Smooth muscle cell (in vitro differentiated cells): ENCODE data around the gene NEK1. TPM values are rescaled to one million over a fixed set of nuclear protein-coding genes. Genes with fewer than 3 reads are reported as not detected.

Source experiments
- DNase-seq: peaks from one replicate; lab custom pipeline; 2025; ENCODE audit not compliant: unreplicated experiment; lab: John Stamatoyannopoulos, UW
- H2AFZ ChIP-seq: fragments of 200-600 bp; sonication (generic); 2 replicates; pipeline ENCODE4 v1.6.0; 2016; ENCODE audit warnings: antibody characterized with exemption, low read depth, mild to moderate bottlenecking
- H3F3A ChIP-seq: fragments of 200-600 bp; sonication (generic); 2 replicates; pipeline ENCODE4 v1.6.0; 2017; ENCODE audit warnings: antibody characterized with exemption, low read depth
- H3K27ac ChIP-seq: fragments of 200-600 bp; sonication (generic); 2 replicates; pipeline ENCODE4 v1.5.1; 2016; ENCODE audit warnings: low read depth, mild to moderate bottlenecking
- H3K27me3 ChIP-seq: fragments of 200-600 bp; sonication (generic); 2 replicates; pipeline ENCODE4 v1.6.1; 2016; ENCODE audit warnings: low read depth, mild to moderate bottlenecking
- H3K36me3 ChIP-seq: fragments of 200-600 bp; sonication (generic); 2 replicates; pipeline ENCODE4 v1.5.1; 2016; ENCODE audit warnings: low read depth
- H3K4me1 ChIP-seq: fragments of 200-600 bp; sonication (generic); 2 replicates; pipeline ENCODE4 v1.5.1; 2016; ENCODE audit warnings: low read depth
- H3K4me2 ChIP-seq: fragments of 200-600 bp; sonication (generic); 2 replicates; pipeline ENCODE4 v1.6.0; 2016; ENCODE audit warnings: mild to moderate bottlenecking
- H3K4me3 ChIP-seq: fragments of 200-600 bp; sonication (generic); 2 replicates; pipeline ENCODE4 v1.5.1; 2016; ENCODE audit warnings: mild to moderate bottlenecking
- H3K79me2 ChIP-seq: fragments of 200-600 bp; sonication (generic); 2 replicates; pipeline ENCODE4 v1.6.0; 2016; ENCODE audit warnings: low read depth, mild to moderate bottlenecking
- H3K9ac ChIP-seq: fragments of 200-600 bp; sonication (generic); 2 replicates; pipeline ENCODE4 v1.6.0; 2016; ENCODE audit warnings: low read depth
- H3K9me3 ChIP-seq: fragments of 200-600 bp; sonication (generic); replicated peaks from 2 replicates; pipeline ENCODE4 v1.5.1; 2016; ENCODE audit warnings: low read depth
- H4K20me1 ChIP-seq: fragments of 200-600 bp; sonication (generic); 2 replicates; pipeline ENCODE4 v1.6.0; 2016; ENCODE audit warnings: low read depth
- CTCF ChIP-seq: fragments of 200-600 bp; sonication (generic); IDR thresholded peaks from 2 replicates; pipeline ENCODE4 v1.5.1; 2017; ENCODE audit warnings: borderline replicate concordance, mild to moderate bottlenecking, antibody characterized with exemption; ENCODE audit not compliant: insufficient read depth, poor library complexity, severe bottlenecking
- WGBS: methylation state at CpG from one replicate; pipeline ENCODE4 v1.1.7; 2016; ENCODE audit warnings: low lambda C conversion rate; 5-methylcytosine and 5-hydroxymethylcytosine counted together
- polyA plus RNA-seq: library from polyadenylated mRNA; unstranded; fragments of >200 nt; fragmentation: Nextera tagmentation; extraction: Ambion mirVana; gene quantifications from 2 replicates; pipeline ENCODE4 v1.2.1, GENCODE V29; 2016
- total RNA-seq: library from RNA; depleted of rRNA; stranded (reverse); fragments of >200 nt; gene quantifications from 2 replicates; pipeline ENCODE4 v1.2.3, GENCODE V29; 2014

Gene NEK1
- total and polyA plus RNA-seq, 2 experiments from 2014 or later = 10.5 to 11.8 TPM

GRCh38 chr4:169385376-169385775 is 227.0 kb downstream of the NEK1 start:
- H3K4me3 ChIP-seq = no peak overlapping the region
- H3K79me2 ChIP-seq = no peaks in the 10 kb centered on the region
- DNase-seq = no peak
- H3K4me2 ChIP-seq = no peak overlapping the region
- no peaks in the 10 kb centered on the region for H3K4me1 ChIP-seq
- H3K27ac ChIP-seq = no peak overlapping the region
- H3K27me3 ChIP-seq = no peaks in the 10 kb centered on the region
- no peak overlapping the region for H2AFZ ChIP-seq
- 40% methylated on average over 3 of the region's 3 CpGs for WGBS
- no peaks in the 10 kb centered on the region for H3F3A ChIP-seq
- H3K9ac ChIP-seq = no peak overlapping the region
- H3K9me3 ChIP-seq = peaks cover 3% of the 10 kb centered on the region
- no peak for TF ChIP-seq CTCF
- H3K36me3 ChIP-seq = no peaks in the 10 kb centered on the region
- H4K20me1 ChIP-seq = no peaks in the 10 kb centered on the region

GRCh38 chr4:169384779-169385178 is 227.6 kb downstream of the NEK1 start:
- WGBS = 93% methylated on average over 3 of the region's 3 CpGs
- DNase-seq = no peak

GRCh38 chr4:169383724-169384123 is 228.7 kb downstream of the NEK1 start:
- no peak for DNase-seq
- Histone ChIP-seq H3K79me2 (no peaks in the 10 kb centered on the region), H3K4me1 (no peaks in the 10 kb centered on the region), H3F3A (no peaks in the 10 kb centered on the region), H3K9me3 (peaks cover 3% of the 10 kb centered on the region), H3K4me2 (no peak overlapping the region), H3K9ac (no peak overlapping the region), H3K27me3 (no peaks in the 10 kb centered on the region), H3K36me3 (no peaks in the 10 kb centered on the region), H3K4me3 (no peak overlapping the region), H4K20me1 (no peaks in the 10 kb centered on the region), H3K27ac (no peak overlapping the region), H2AFZ (no peak overlapping the region)
- TF ChIP-seq CTCF = no peak
- WGBS = 76% methylated on average over 3 of the region's 3 CpGs

More at GRCh38 chr4:169384779-169385178, 227.6 kb downstream of the NEK1 start:
- H3K4me1 ChIP-seq = no peaks in the 10 kb centered on the region
- no peak overlapping the region for H2AFZ ChIP-seq
- TF ChIP-seq CTCF = no peak
- H3K27me3 ChIP-seq = no peaks in the 10 kb centered on the region
- H3K9me3 ChIP-seq = peaks cover 3% of the 10 kb centered on the region
- H3K4me3 ChIP-seq = no peak overlapping the region
- H3K79me2 ChIP-seq = no peaks in the 10 kb centered on the region
- no peaks in the 10 kb centered on the region for H4K20me1 ChIP-seq
- H3K4me2 ChIP-seq = no peak overlapping the region
- H3F3A ChIP-seq = no peaks in the 10 kb centered on the region
- no peaks in the 10 kb centered on the region for H3K36me3 ChIP-seq
- H3K27ac ChIP-seq = no peak overlapping the region
- no peak overlapping the region for H3K9ac ChIP-seq

GRCh38 chr4:169379688-169380087 is 232.7 kb downstream of the NEK1 start:
- H3K4me1 ChIP-seq = no peaks in the 10 kb centered on the region
- H3K79me2 ChIP-seq = no peaks in the 10 kb centered on the region
- no peak overlapping the region for H3K4me3 ChIP-seq
- H3K36me3 ChIP-seq = no peaks in the 10 kb centered on the region
- H3K4me2 ChIP-seq = no peak overlapping the region
- peaks cover 11% of the 10 kb centered on the region for H3K9me3 ChIP-seq
- no peaks in the 10 kb centered on the region for H3F3A ChIP-seq
- H2AFZ ChIP-seq = no peak overlapping the region
- H3K9ac ChIP-seq = no peak overlapping the region
- no peak overlapping the region for H3K27ac ChIP-seq
- H4K20me1 ChIP-seq = no peaks in the 10 kb centered on the region
- TF ChIP-seq CTCF = no peak
- no peaks in the 10 kb centered on the region for H3K27me3 ChIP-seq
- DNase-seq = no peak
